ENCODE measurements around the gene GLUD1.
"Not testable (repeated sequence)": the region's sequence is repeated elsewhere in the genome, so short reads cannot be mapped to it uniquely, and the experiment has no call there.

Gene GLUD1

GRCh38 chr10:87043579-87043978 is 51.1 kb downstream of the GLUD1 start:
- DNase-seq (ENCODE audit: low read depth) = not testable (repeated sequence)

DNA sequence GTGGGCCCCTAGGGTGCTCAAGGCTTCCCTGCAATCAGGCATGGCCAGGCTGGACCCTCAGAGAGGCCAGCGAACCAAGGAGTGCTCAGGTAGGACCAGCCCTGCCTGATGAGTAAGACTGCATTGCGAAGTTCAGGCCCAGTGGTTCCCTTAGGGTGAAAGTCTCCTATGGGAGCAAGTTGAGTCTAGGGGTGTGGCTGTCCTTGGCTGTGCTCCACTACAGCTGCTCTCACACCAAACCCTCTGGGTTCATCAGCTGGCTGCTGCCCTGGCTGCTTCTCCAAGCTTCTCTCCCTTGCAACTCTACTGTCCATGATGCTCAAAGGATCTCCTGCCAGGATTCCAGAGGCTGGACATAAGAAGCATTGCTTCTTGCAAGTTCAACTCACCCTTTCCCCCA is 55.9 kb downstream of the GLUD1 start:
- DNase-seq (ENCODE audit: low read depth) = no peak

GRCh38 chr10:87038286-87038717 is 56.3 kb downstream of the GLUD1 start:
- no peak for DNase-seq (ENCODE audit: low read depth)

- DNase-seq (ENCODE audit: low read depth) = no peak
Observed at GRCh38 chr10:87036623-87037022, 58.0 kb downstream of the GLUD1 start.

- no peak for DNase-seq (ENCODE audit: low read depth)
Observed at GRCh38 chr10:87030912-87031635, 63.6 kb downstream of the GLUD1 start.

DNA sequence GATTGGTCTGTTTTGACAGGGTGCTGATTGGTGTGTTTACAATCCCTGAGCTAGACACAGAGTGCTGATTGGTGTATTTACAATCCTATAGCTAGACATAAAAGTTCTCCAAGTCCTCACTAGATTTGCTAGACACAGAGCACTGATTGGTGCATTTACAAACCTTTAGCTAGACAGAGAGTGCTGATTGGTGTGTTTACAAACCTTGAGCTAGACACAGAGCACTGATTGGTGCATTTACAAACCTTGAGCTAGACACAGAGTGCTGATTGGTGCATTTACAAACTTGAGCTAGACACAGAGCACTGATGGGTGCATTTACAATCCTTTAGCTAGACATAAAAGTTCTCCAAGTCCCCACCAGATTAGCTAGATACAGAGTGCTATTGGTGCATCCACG is 64.2 kb downstream of the GLUD1 start:
- not testable (repeated sequence) for DNase-seq (ENCODE audit: low read depth)

DNA sequence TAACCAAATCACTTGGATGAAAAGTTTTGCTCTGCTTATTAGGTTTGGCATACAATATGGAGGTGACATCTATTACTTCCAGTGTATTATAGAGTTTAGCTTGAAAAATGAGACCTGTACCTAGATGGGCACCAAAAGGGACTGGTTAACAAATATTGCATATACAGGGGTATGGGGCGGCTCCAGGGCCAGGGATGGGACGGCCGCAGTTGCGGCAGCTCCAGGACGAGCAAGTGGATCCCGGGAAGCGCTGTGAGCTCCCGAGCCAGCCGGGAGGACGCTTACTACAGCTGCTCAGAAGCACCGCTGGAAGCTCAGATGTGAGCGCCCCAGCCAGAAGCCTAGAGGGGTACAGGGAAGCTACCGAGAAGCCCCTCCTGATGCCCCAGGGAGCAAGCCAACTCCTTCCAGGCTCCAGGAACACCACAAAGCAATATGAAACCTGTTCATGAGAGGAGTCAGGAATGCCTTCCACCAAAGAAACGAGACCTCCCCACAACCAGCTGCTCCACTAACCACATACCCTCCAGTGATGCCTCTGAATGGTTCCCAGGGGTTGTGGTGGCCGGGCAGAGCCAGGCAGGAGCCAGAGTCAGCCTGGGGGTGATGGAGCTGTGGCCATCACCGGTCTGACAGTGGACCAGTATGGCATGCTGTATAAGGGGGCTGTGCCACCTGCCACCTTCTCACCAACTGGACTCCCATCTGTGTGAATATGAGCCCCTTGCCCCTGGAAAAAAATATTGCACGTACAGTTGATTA is 67.7 kb downstream of the GLUD1 start:
- DNase-seq (ENCODE audit: low read depth) = not testable (repeated sequence)

- not testable (repeated sequence) for DNase-seq (ENCODE audit: low read depth)
Observed at GRCh38 chr10:87025285-87025958, 69.2 kb downstream of the GLUD1 start.

DNA sequence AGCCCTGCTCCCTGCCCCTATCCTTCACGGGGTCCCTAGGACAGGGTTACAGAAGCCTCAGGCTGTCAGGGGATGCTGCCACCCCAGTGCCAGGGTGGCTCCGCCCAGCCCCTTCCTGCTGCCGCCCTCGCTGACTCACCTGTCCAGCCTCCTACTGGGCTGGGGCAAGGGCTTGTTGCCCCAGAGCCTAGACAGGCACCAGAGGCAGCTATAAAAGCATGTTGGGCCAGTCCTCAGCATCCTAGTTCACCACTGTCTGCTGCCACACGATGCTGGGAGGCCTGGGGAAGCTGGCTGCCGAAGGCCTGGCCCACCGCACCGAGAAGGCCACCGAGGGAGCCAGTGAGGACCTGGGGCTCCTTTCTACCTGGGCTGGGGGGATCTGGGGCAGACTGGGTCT is 74.6 kb downstream of the GLUD1 start, which contains the start of gene FAM25A:
FAM25A (plus strand) TSS at position 239 of the 400 bp plus-strand sequence; CDS start at position 270, 31 bp downstream.
- DNase-seq (ENCODE audit: low read depth) = not testable (repeated sequence)

DNA sequence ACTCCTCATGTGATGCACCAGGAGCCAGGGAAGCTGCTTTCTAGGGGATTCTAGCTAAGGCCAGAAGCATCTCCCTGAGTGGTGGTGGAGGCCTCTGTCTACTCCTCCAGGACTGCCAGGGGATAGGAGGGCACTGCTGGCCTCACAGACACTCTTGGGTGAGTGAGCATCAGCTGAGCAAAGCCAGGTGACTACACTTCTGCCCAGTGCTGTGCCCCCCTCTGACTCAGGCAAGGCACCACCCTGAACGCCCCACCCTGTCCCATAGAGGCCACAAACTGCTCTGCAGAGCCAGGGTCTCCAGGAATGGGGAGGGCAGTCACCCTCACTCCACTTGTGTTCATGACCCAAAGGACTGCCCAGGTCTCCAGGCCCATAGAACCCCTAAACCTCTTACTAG is 75.1 kb downstream of the GLUD1 start:
- DNase-seq (ENCODE audit: low read depth) = not testable (repeated sequence)

- not testable (repeated sequence) for DNase-seq (ENCODE audit: low read depth)
Observed at GRCh38 chr10:87019066-87019465, 75.6 kb downstream of the GLUD1 start.

GRCh38 chr10:87018127-87018526 is 76.5 kb downstream of the GLUD1 start:
- not testable (repeated sequence) for DNase-seq (ENCODE audit: low read depth)

DNA sequence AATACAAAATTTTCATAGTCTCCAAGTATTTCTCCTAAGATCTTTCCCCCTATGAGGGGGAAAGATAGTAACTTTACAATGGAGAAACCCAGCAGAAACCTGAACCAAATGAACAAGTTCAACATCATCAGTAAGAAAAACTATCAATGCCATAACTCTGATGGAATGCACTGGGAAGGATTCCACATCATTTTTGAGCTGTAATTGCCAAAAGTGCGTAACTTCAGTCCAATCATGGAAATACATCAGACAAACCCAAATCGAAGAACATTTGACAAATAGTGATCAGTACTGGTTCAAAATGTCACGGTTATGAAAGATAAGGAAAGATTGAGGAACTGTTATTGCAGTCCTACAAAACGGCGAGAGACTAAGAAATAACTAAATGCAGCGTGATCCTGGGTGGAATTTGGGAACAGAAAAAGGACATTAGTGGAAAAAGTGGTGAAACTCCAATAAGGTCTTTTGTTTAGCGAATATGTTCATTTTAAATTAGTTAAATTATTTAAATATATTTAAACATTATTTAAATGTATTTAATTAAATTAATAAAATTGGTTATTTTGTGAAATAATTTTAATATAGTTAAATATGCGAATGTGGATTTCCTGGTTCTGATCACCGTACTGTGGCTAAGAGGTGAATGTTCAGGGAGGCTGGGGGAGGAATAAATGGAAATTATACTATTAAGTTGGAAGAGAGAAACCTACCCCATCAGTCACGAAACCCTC is 79.5 kb downstream of the GLUD1 start:
- not testable (repeated sequence) for DNase-seq (ENCODE audit: low read depth)

GRCh38 chr10:87013528-87013927 is 81.1 kb downstream of the GLUD1 start:
- not testable (repeated sequence) for DNase-seq (ENCODE audit: low read depth)

- not testable (repeated sequence) for DNase-seq (ENCODE audit: low read depth)
Observed at GRCh38 chr10:87009134-87009696, 85.4 kb downstream of the GLUD1 start.

DNA sequence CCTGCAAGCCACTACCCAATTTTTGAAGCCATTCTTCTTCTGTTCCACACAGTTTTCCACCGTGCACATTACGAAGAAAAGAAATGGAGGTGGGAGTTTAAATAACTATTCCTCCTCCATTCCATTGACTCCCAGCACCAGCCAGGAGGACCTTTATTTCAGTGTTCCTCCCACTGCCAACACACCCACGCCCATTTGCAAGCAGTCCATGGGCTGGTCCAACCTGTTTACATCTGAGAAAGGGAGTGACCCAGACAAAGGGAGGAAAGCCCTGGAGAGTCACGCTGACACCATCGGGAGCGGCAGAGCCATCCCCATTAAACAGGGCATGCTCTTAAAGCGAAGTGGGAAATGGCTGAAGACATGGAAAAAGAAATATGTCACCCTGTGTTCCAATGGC is 86.3 kb downstream of the GLUD1 start:
- not testable (repeated sequence) for DNase-seq (ENCODE audit: low read depth)

DNA sequence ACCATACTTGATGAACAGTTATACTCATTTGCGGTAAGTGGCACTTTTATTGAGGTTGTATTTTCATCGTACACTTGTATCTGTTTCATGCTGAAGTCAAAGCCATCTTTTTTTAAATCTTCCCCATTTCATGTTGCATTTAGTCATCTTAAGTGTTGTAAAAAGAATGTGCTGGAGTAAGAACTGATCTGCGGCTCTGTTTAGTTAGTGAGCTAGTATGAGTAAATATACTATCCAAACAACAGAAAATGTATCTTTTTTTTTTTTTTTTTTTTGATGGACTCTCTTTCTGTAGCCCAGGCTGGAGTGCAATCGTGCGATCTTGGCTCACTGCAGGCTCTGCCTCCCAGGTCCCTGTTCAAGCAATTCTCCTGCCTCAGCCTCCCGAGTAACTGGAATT is 87.0 kb downstream of the GLUD1 start:
- DNase-seq (ENCODE audit: low read depth) = not testable (repeated sequence)

GRCh38 chr10:87007124-87007523 is 87.5 kb downstream of the GLUD1 start:
- DNase-seq (ENCODE audit: low read depth) = not testable (repeated sequence)

DNA sequence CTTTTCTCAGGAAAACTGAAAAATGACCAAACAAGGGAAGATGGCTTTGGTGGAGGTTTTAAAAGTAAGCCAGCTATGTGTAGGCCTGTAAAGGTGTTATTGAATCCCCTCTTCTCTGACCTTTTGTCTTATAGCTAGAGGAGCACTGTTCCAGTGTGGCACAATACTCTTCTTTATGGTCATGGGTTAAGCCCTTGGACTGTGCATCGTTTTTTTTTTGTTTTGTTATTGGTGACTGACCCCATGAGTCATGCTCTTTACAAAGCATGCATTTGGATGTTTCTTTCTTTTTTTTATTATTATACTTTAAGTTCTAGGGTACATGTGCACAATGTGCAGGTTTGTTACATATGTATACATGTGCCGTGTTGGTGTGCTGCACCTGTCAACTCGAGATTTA is 94.2 kb downstream of the GLUD1 start:
- no peak for DNase-seq (ENCODE audit: low read depth)
